NCI-H510A (cell line): ENCODE results near the gene ROR2.

Source experiments
- DNase-seq: peaks from one replicate; lab custom pipeline; 2025; lab: John Stamatoyannopoulos, UW

ROR2 gene

DNA sequence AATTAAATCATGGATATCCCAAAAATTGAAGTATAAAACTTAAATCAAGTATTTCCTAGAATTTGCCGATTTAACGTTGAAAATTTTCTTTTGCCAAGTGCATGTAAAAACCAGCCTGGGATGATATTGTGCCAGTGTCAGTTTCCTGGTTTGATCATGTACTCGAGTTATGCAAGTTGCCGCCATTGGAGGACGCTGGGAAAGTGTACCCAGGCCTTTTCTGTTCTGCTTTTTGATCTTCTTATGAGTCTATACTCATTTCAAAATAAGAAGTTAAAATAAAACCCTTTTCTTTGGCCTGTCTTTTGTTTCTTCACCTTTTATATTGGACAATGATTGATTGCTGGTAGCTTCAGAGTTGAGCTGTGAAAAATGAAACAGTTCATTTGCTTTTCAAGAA lies 433.3 kb downstream of the ROR2 start:
- no peak for DNase-seq

GRCh38 chr9:91516081-91516480 lies 433.9 kb downstream of the ROR2 start:
- no peak for DNase-seq

GRCh38 chr9:91515074-91515687 lies 434.8 kb downstream of the ROR2 start:
- DNase-seq, result peak; percentile 34
